ENCODE data around the gene MPHOSPH6.
"Not testable (repeated sequence)": the region's sequence is repeated elsewhere in the genome, so short reads cannot be mapped to it uniquely, and the experiment has no call there.

The MPHOSPH6 gene

GRCh38 chr16:82175627-82176026 lies 5.6 kb upstream of the MPHOSPH6 start:
- DNase-seq (ENCODE audit: low spot score) = no peak

GRCh38 chr16:82167670-82168069 lies 2.4 kb downstream of the MPHOSPH6 start:
- no peak for DNase-seq (ENCODE audit: low spot score)

GRCh38 chr16:82160226-82160625 lies 9.8 kb downstream of the MPHOSPH6 start:
- DNase-seq (ENCODE audit: low spot score) = no peak

GRCh38 chr16:82157836-82158235 lies 12.2 kb downstream of the MPHOSPH6 start:
- peak; percentile 5 for DNase-seq (ENCODE audit: low spot score)

GRCh38 chr16:82157534-82157812 lies 12.6 kb downstream of the MPHOSPH6 start:
- no peak for DNase-seq (ENCODE audit: low spot score)

DNA sequence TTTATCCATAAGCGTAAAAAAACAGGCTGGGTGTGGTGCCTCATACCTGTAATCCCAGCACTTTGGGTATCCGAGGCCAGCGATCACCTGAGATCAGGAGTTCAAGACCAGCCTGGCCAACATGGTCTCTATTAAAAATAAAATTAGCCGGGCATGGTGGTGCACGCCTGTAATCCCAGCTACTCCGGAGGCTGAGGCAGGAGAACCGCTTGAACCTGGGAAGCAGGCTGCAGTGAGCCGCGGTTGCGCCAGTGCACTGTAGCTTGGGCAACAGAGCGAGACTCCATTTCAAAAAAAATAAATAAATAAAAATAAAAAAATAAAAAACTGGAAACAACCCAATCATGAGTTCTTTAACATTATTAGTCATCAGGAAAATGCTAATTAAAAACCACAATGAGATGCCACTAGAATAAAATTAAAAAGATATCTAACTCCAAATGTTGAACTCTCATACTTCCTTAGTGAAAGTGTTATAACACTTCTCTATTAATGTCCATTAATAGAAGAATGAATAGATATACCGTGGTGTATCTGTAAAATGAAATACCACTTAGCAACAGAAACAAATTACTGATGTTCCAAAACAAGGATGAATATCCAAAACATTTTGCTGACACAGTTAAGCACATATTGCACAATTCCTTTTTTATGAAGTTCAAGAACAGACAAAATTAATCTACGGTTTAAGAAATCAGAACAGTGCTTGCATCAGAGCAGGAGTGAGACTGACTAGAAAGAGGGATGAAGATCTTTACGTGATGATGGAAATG lies 13.1 kb downstream of the MPHOSPH6 start:
- peak; percentile 49 for DNase-seq (ENCODE audit: low spot score)

DNA sequence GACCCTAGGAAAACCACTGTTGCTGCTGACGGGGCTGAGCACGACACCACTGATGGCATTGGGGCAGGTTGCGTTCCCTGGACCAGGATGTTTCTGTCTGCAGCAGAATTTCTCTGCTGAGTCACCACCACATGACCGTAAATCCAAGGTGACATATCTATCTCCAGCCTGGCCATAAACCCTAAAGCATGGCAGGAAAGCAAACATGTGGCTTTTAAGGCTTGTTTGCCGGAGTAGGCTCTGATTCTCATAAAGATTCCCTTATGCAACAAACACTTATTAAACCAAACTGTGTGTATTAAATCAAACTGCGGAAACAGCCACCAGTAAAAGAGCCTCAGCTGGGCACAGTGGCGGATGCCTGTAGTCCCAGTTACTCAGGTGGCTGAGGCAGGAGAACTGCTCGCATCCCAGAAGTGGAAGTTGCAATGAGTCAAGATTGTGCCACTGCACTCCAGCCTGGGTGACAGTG lies 17.3 kb downstream of the MPHOSPH6 start:
- no peak for DNase-seq (ENCODE audit: low spot score)

DNA sequence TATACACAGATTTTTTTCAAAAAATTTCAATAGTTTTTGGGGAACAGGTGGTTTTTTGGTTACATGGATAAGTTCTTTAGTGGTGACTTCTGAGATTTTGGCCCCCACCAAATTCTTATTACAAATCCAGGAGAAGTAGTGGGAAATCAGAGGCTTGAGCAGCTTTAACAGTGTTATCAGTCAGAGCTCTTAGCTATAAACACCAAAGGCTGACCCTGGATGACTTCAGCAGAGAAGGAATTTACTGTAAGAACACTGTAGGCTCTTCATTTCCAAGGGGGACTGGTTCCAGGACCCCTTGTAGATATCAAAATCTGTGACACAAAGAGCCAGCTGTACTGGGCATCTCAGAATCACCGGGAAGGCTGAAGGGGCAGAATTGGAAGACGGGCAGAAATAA lies 17.8 kb downstream of the MPHOSPH6 start:
- no peak for DNase-seq (ENCODE audit: low spot score)

DNA sequence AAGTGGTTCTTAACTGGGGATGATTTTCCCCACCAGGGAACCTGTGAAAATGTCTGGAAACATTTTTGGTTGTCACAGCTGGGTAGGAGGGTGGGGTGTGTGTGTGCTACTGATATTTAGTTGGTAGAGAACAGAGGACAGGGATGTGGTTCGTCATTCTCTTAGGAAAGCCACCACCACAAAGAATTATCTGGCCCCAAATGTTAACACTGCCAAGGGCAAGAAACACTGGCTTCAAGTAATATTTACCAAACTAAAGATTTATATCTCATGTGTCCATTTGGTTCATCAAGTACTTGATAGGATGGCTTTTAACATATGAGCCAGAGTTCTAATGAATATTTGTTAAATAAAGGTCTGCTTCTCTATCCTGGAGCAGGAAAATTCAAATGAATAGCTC lies 19.5 kb downstream of the MPHOSPH6 start:
- DNase-seq (ENCODE audit: low spot score) = no peak

DNA sequence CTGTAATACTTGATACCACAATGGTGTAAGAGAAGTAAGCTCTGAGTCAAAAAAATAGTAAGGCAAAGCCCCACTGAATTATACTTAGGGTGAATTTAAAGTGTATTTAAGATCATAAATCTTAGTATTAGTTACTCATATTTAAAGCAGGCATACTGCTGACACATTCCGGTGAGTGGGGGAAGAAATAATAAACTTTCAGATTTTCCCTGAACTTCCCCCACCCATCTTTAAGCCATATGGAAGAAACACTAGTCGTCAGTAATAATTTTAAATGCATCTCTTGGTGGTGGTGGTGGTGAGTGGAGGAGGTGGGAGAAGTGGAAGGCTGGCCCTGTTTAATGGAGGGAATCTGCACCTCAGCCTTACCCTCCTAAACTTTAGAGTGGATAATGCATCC lies 20.5 kb downstream of the MPHOSPH6 start:
- no peak for DNase-seq (ENCODE audit: low spot score)

DNA sequence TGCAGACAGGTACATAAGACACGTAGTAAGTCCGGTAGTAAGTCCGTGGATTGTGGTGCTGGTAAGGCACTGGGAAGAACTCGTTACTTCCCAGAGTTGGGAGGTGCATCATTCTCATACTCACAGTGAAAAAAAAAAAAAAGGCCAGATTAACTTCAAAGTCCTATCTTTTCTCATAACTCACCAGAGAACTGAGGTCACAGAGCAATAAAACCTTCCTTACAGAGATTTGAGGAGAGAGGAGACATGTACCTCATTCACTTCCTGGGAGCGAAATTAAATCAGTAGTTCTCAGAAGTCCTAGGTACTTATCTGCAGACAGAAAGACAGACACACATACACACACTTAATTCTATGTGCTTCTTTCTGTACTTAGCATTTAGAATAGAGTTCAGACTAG lies 22.5 kb downstream of the MPHOSPH6 start:
- no peak for DNase-seq (ENCODE audit: low spot score)

DNA sequence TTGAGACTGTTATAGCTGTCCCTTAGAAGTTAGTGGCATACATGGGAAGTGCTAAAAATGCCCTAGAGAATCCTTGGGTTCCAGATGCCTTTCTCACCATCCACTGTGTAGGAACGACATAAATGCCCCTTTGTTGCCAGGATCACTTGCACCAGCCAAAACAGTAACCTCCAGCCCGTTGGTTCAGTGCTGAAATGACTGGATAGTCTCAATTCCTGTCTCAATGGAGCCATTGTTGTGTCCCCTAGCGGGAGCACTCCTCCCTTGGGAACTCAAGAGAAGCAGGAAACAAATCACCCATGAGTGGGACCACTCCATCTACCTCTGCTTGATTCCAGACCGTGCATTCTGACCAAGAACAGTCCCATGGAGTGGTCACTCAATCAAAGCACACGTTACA lies 23.1 kb downstream of the MPHOSPH6 start:
- no peak for DNase-seq (ENCODE audit: low spot score)

DNA sequence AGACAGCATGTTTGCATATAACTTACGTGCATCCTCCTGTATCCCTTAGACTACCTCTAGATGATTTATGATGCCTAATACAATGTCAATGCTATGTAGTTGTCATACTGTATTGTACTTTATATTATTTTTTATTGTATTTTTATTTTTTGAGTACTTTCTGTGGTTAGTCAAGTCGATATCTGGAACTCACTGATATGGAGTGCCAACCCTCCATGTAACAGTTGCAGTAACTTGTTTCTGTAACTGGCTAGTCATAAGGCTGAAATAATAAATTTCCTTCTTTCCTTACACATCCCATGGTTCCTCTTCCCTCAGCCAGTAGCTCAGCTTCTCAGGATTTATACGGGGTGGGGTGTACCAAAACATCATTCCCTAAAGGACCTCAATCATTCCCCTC lies 23.5 kb downstream of the MPHOSPH6 start:
- no peak for DNase-seq (ENCODE audit: low spot score)

DNA sequence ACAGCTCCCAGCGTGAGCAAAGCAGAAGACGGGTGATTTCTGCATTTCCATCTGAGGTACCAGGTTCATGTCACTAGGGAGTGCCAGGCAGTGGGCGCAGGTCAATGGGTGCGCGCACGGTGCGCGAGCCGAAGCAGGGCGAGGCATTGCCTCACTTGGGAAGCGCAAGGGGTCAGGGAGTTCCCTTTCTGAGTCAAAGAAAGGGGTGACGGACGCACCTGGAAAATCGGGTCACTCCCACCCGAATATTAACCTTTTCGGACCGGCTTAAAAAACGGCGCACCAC lies 30.8 kb downstream of the MPHOSPH6 start:
- DNase-seq (ENCODE audit: low spot score) = not testable (repeated sequence)

GRCh38 chr16:82138478-82139285 lies 31.3 kb downstream of the MPHOSPH6 start:
- DNase-seq (ENCODE audit: low spot score) = no peak

GRCh38 chr16:82137822-82138167 lies 32.2 kb downstream of the MPHOSPH6 start:
- DNase-seq (ENCODE audit: low spot score) = no peak

GRCh38 chr16:82136956-82137821 lies 32.8 kb downstream of the MPHOSPH6 start:
- no peak for DNase-seq (ENCODE audit: low spot score)

GRCh38 chr16:82135844-82136243 lies 34.2 kb downstream of the MPHOSPH6 start:
- DNase-seq (ENCODE audit: low spot score) = no peak

DNA sequence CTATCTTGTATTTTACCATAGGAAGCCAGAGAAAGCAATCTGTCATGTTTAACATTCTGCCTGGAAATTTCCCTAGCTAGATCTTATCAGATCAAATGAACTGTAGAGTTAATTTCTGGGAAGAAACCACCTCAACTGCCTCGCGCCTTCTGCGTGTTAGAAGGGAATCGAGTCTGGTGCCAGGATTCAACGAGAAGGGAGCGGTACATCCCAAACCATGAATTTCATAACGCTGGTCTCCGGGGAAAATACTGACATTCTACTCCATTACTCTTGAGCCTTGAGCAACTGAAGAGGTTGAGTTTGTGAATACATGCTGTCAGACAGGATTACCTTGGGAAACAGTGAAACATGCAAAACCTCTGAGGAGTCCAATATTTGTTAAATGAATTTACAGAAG lies 35.2 kb downstream of the MPHOSPH6 start:
- no peak for DNase-seq (ENCODE audit: low spot score)

GRCh38 chr16:82133798-82134197 lies 36.2 kb downstream of the MPHOSPH6 start:
- no peak for DNase-seq (ENCODE audit: low spot score)

- no peak for DNase-seq (ENCODE audit: low spot score)
Observed at GRCh38 chr16:82129881-82130280, 40.1 kb downstream of the MPHOSPH6 start.

GRCh38 chr16:82124651-82125050 lies 45.4 kb downstream of the MPHOSPH6 start:
- DNase-seq (ENCODE audit: low spot score) = no peak

DNA sequence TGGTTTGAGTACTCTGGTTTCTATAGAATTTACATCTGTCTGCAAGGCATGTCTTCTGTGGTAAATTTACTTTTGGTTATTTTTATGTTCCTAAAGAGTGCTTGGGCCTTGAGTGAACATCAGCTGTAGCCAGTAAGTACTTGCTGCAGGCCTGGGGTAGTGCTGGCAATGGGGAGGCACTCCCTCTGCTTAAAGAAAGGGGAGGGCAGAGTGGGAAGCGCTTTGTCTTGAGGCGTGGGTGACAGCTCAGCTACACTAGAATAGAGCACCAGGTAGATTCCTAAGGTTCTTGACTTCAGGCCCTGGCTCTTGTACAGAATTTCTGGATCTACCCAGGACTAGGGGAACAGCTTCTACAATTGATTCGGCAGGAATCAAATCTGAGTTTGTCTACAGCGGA lies 50.6 kb downstream of the MPHOSPH6 start:
- no peak for DNase-seq (ENCODE audit: low spot score)
